ENCODE data around the gene STEAP1.
A peak's percentile ranks its signal among the peaks of the same experiment; 100 is the strongest.
"Not testable (repeated sequence)": the region's sequence is repeated elsewhere in the genome, so short reads cannot be mapped to it uniquely, and the experiment has no call there.

Gene STEAP1

DNA sequence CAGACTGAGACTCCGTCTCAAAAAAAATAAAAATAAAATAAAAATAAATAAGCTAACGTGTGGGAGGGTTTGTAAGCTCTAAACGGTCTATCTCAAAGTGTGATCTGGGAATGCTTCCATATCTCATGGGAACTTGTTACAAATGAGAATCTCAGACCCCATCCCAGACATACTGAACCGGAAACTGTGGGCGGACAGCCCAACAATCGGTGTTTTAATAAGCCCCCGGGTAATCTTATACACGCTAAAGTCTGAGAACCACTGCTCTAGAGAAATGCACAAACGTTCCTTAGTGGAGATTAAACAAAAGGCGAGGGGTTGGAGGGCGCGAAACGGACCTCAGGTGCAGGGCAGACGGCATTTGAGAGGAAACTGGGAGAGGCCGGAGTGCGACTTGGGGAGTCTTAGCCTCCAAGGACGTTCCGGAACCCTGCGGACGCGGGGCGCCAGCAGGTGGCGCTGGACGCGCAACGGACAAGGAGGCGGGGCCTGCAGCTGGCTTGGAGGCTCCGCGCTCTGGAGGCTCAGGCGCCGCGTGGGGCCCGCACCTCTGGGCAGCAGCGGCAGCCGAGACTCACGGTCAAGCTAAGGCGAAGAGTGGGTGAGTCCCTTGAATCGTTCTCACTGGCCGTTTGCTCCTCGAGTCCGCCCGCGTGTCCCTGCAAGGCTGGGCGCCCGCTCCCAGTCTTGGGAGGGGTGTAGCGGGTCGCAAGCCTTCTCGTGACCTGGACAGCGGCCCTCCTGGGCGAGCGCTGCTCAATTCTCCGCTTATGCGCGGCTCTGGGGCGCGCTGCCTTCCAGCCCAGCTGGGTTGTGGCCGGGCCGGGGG lies at the start of gene STEAP1:
Gene STEAP1 (plus strand): TSS at position 527 of the 829 bp plus-strand sequence. CDS start 5,320 bp downstream, outside the sequence.
- peak; percentile 90 to 92 for DNase-seq

GRCh38 chr7:90114972-90115371 lies 39.3 kb upstream of the STEAP1 start:
- not testable (repeated sequence) for DNase-seq

GRCh38 chr7:90118551-90119177 lies 35.6 kb upstream of the STEAP1 start:
- peak; percentile 11 to 28 for DNase-seq

GRCh38 chr7:90119178-90119971 lies 34.9 kb upstream of the STEAP1 start:
- DNase-seq = peak; percentile 27 to 42

DNA sequence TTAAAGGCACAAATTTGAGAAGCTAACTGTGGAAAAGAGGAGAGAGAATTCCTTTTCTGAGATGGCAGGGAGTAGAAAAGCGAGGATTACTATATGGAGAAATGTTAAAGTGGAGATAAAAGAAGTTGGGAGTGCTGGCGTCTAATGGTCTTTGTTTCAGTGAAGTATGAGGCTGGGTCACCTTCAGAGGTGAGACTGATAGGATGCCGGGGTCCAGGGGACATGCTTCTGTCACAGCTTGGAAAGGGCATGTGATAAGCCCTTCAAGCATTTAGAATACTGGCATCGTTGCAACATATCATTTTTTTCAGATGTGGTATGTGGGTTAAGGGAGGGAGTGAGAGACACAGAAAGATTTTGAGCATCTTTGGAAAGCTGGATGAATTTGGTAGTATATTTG lies 34.1 kb upstream of the STEAP1 start:
- not testable (repeated sequence) for DNase-seq

DNA sequence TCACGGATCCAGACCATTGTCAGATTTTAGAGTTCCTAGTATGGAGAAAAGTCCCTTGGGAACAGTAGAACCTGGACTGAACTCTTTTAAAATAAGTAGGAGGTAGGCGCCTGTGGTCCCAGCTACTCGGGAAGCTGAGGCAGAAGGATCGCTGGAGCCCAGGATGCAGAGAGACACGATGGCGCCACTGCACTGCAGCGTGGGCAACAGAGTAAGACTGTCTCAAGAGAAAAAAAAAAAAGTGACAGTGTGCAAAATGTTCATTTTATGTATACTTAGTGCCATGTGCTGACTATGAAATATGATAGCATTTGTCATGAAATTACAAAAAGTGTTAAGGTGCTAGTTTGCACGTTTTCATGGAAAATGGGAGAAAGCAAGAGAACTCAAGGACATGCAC lies 22.5 kb upstream of the STEAP1 start:
- not testable (repeated sequence) for DNase-seq

DNA sequence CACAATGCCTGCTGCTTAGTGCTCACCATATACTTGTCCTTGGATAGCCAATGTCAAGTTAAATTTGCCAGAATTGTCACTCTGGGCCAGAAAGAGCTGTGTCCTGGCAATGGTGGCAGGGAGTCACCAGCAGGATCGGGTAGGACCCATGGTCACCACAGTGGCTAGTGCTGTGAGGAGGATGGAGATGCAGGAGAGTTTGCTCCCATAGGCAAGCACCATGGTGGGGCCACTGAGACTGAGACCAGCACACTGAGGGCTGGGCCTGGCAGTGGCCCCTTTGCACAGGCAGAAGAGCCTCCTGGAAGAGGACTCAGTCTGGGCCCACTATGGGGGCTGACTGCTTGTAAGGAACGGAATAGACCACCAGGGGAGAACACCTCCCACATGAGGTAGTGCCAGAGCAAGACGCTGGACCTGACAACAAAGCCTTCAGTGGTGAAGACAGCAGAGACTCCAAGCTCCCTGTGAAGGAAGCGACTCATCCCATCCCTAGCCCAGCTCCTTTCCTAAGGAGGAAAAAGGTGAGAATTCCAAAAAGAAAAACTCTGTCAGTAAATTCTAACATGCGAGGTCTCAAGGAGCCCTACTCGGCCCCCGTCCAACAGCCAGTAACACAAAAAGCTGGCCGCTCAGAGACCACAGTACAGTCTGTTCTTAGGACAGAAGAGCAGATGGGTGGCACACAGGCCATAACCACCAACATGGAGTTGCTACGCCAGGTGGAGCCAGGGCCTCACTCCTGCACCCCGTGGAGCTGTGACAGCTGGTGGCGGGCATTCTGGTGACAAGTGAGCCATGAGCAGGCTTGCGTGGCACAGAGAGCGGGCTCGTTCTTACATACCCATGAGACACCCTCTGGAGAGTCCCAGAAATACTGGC lies 6.9 kb upstream of the STEAP1 start:
- not testable (repeated sequence) for DNase-seq

GRCh38 chr7:90149428-90149827 lies 4.8 kb upstream of the STEAP1 start:
- peak; percentile 31 to 32 for DNase-seq

- not testable (repeated sequence) for DNase-seq
These were observed 2.4 kb upstream of the STEAP1 start for GRCh38 chr7:90151884-90152283.

GRCh38 chr7:90152642-90153253 lies 1.5 kb upstream of the STEAP1 start:
- not testable (repeated sequence) for DNase-seq

DNA sequence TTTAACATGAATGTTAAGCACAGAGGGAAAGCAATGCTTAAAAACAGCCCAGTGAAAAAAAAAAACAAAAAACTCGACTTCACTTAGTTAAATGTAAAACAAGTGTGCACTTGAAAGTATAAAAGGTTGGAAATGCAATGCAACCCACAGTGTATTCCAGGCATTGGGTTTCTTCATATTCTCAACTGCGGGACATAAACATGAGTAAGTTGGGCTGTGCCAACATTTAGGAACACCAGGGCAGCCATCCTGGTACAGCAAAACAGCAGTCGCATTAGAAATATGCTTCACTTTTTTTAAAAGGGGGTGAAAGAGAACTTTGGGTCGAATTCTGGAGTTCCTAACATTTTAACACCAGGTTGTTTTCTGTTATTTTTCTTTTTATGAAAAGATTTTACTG lies 937 bp downstream of the STEAP1 start:
- no peak for DNase-seq

GRCh38 chr7:90157331-90157730 lies 3.1 kb downstream of the STEAP1 start:
- not testable (repeated sequence) for DNase-seq

- DNase-seq = not testable (repeated sequence)
These were observed 3.6 kb downstream of the STEAP1 start for GRCh38 chr7:90157761-90158350.

- no peak for DNase-seq
These were observed 9.3 kb downstream of the STEAP1 start for GRCh38 chr7:90163534-90163933.

DNA sequence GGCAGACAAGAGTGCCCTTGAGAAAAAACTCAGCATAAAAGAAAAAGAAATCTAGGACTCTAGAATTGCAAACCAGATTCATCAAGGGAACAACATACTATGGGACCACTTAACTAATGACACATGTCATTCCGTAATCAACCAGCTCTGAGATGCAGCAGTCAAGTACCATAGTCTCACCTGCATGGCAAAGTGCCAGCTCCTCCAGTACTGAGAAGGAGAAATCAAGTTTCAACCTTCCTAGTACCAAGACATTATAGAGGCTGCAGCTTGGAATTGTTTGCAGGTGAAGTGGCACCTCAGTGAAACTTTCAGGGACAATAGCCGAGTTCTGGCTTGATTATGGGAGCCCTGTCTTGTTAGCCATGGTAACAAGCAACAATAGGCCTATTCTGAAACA lies 11.5 kb downstream of the STEAP1 start:
- DNase-seq = no peak

DNA sequence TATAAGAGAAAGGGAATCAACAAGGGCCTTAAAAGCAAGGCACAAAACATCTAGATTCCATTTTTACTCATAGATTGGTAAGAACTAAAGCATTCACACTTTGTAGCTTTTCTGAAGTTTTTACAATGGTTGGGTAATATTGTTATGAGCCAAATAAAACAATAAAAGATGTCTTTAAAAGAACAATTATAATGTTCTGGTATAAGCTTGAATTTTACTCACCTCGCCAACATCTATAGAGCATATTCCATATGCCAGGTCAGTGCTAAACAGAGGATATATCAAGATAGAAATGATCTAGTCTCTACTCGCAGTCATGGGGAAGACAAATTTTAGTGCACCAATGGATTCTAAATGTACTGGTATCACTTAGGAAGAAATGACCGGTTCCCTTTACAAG lies 11.9 kb downstream of the STEAP1 start:
- no peak for DNase-seq

DNA sequence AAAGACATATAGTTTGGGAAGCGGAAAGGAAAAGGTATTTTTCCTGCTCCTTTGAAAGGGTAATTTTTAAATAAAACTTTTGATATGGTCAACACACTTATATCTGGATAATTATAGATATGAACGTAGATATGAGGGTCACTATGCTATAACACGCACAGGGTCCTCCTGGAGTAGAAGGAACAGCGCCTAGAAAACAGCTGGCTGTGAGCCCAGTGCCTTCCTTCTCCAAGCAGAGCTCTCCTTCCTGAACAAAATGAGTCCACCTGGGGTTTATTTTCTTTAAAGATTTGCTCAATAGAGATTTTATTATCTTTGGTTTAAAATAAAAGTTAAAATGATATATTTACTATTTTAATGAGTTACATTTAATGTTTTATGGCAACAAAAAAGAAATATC lies 13.1 kb downstream of the STEAP1 start:
- DNase-seq = no peak

DNA sequence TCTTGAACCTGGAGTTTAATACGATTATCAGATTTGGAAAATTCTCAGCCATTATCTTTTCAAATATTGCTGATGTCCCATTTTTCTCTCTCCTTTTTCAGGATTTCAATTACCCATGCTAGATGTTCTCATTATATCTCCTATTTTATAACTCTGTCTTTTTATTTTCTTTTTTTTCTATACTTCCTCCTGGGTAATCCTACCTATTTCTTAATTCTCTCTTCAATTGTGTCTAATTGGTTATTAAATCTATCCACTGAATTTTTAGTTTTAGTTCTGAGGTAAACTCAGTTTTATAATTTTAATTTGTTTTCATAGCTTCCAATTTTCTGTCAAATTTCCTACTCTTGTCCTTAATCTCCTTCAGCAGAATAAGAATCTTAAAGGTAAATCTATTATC lies 15.6 kb downstream of the STEAP1 start:
- DNase-seq = no peak

GRCh38 chr7:90172121-90172520 lies 17.9 kb downstream of the STEAP1 start:
- no peak for DNase-seq

- no peak for DNase-seq
These were observed 18.4 kb downstream of the STEAP1 start for GRCh38 chr7:90172624-90173023.

- no peak for DNase-seq
These were observed 19.0 kb downstream of the STEAP1 start for GRCh38 chr7:90173127-90173844.
